Measurements from ENCODE around the gene SLC12A2.

SLC12A2 gene

DNA sequence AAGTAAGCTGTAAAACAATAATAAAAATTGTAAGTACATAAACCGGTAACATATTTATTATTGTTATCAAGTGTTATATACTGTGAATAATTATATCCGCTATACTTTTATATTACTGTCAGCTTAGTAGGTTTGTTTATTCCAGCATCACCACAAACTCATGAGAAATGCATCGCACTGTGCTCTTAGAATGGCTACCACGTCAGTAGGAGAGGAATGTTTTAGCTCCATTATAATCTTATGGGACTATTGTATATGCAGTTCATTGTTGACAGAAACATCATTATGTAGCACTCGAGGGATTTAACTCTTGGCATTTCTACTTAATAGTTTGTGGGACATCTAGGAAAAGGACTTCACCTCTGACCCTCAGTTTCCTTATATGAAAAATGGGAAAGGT is 16.4 kb downstream of the SLC12A2 start:
- no peak for DNase-seq

DNA sequence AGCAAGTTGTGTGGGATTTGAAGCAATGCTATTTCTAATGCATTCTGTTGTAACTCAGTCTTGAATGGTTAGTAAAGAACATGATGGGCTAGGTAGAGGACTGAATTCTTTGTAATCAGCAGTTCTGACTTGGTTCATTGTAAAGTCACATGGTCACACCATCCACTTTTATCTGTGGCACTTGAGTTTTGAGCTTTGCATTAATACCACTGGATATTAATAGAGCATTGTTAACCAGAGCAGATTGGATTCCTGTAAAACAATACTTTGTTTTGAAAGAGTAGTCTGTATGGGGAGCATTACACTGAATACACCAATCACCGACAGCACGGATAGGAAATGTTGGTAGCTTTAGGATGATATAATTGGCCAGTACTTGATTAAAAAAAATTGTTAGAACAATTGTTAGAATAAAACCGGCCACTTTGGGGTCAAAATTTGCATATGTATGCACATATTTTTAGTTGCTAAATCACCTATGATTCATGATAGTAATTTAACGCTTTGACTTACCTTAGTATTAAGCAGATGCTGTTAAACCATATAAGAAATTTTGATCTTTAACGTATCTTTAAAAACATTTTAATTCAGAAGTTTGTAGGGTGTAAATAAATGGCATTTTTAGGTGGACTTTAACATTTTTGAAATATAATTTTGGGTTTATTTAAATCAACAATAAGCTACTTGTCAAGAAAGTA is 17.4 kb downstream of the SLC12A2 start:
- no peak for DNase-seq

DNA sequence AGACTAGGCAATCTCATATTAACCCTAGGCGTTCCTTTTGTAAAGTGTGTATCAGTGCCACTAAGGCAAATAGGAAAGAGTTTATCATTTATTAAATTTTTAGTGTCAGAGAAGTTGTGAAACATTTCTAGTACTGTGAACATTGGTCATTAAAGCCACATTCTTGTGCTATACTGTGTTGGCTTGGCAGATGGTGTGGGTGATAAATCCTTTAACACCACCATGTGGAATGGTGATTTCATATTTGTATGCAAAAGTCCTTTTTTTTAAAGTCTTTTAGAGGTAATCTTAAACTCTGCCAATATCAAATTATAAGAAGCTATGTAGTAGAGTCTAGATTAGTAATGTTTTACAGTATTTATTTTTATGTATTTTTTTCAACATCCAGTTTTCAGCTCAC is 18.1 kb downstream of the SLC12A2 start:
- no peak for DNase-seq

DNA sequence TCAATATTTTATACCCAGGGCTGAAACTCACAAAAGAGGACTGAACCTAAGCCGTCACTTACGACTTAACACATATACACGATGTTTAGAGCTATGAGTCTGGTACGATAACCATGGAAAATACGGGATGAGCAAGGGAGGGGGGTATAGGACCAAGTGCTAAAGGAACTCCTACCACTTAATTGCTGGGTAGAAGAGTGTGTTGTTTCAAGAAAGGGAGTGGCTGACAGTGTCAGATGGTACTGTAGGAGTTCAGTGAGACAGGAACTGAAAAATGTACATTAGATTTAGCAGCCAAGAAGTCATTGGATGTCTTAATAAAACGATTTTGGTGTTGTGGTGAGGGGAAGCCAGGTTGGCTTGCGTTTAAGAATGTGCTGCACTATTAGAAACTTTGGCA is 21.6 kb downstream of the SLC12A2 start:
- no peak for DNase-seq

DNA sequence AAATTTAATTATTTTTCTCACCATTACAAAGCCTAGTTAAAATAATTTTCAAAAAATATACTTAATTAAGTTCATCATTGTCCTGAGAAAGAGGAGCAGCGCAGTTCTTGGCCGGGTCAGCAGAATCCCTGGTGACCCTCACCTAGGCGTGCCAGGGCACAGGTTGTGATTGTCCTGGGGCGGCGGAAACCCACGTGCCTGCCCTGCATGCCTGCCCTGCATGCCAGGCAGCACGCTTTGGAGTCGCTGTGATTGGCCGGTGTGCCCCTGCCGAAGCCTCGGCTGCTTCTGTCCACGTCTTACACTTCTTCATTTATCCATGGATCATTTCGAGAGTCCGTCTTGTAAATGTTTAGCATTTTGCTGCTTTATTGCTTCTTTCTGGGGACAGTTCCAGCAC is 25.6 kb downstream of the SLC12A2 start:
- no peak for DNase-seq

DNA sequence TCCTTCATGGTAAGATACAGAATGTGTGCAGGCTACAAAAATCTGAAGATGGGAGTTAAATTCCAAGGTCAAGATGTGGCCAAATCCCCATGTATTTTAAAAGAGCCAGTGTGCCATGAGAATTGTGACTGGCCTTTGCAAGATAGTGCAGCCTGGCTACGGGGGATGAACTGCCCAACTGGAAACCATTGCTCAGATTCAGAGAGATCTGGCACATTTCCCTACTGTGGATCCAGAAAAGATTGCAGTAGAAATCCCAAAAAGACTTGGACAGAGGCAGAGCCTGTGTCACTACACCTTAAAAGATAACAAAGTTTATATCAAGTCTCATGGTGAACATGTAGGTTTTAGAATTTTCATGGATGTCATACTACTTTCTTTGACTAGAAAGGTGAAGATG is 26.2 kb downstream of the SLC12A2 start:
- no peak for DNase-seq

DNA sequence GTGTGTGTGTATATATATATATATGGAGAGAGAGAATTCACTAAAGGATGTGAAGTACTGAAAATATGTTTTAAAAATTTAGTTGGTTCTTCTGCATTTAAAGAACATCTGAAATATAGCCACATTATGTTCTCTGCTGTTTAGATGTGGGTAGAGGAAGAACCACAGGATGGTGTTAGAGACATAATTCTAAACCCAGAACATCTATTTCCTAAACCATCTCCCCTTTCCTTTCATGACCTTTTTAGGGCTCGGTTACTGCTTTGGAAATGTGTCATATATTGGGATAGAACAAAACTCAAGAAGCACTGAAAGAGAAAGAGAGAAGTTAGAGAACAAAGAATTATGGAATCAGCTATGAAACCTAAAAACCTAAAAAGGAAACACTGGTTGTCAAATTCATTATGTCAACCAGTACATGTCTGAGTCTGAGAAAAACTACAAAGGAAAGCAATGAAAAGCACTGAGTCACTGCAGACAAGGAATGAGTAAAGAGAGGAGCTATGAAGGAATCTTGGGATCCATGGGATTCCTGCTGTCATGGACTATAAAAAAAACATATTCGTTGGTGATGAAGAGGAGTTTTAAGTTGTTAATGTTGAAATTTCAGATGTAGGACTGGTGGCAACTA is 28.4 kb downstream of the SLC12A2 start:
- no peak for DNase-seq

DNA sequence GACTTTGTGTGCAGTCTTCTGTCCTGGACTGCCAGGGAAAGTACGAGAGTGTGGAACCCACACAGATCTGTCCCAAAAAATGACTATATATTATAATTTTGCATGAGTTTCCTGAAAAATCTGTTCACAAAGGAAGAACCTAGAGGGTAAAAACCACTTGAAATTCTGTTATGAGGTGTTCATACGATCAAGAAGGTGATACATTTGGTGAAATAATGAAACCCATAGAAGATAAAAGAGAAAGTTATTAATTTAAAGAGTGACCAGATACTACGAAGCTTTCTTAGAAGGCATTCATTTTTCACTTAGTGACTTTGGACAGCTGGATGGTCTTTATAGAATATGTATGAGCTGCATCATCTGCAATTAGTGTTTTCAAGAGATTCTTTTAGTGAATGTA is 32.9 kb downstream of the SLC12A2 start:
- DNase-seq, result no peak

DNA sequence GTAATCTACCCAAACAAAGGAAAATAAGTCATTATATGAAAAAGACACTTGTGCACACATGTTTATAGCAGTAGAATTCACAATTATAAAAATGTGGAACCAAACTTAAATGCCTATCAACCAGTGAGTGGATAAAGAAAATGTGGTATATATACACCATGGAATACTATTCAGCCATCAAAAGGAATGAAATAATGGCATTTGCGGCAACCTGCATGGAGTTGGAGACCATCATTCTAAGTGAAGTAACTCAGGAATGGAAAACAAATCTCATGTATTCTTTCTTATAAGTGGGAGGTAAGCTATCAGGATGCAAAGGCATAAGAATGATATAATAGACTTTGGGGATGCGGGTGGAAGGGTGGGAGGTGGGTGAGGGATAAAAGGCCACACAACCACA is 34.6 kb downstream of the SLC12A2 start:
- DNase-seq, result no peak

DNA sequence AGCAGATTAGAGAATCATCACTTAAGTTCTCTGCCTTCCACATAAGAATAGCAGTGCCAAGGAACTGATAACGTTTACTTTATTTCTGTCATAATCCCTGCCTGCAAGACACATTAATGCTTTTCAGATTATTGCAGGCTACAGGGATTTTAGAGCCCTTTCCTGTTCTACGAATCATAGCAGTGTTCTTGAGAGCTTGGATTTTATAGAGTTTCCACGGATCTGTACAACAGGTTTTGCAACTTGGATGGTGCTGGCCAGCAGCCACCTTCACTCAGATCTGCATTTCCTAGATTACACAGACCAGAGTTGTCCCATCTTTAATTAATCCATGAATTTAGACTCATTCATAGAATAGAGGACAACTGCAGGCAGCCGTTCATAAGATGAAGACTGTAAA is 38.1 kb downstream of the SLC12A2 start:
- no peak for DNase-seq

DNA sequence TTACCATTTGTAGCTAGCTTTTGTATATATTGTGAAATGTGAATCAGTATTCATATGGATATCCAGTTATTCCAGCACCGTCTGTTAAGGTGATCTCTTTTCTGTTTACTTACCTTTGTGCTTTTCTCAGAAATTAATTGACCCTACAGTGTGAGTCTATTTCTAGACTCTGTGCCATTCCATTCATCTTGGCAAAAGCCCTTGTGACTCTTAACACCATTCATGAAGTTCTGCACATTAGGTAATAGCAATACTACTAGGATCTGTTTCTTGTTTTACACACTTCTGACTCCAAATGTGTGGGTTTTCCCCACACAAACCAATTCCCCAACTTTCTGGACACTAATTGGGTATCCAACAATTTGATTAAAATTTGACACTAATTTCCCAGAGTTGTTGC is 40.4 kb downstream of the SLC12A2 start:
- no peak for DNase-seq

DNA sequence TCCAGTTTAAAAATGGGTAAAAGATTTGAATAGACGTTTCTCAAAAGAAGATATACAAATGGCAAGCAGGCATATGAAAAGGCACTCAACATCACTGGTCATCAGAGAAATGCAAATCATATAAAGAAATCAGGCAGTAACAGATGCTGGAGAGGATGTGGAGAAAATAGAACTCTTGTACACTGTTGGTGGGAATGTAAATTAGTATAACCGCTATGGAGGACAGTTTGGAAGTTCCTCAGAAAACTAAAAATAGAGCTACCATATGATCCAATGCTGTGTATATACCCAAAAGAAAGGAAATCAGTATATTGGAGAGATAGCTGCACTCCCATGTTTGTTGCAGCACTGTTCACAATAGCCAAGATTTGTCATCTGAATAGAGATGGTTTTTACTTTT is 42.7 kb downstream of the SLC12A2 start:
- DNase-seq, result no peak

DNA sequence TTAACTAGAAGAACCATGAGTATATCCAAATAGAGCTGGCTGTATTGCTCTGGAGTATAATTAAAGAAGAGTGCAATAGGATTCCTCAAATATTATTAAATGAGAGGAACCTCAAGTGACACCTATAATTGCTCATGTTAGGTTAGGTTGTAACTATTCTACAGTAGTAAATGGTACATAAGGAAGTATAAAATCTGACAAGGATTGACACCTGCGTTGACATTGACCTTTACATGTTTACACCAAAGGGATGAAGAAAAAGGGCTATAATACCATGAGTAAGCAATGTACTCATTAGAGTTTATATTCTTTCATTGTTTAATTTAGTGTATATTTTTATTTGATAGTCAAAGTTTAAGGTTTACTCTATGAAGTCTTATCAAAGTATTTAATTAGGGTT is 48.9 kb downstream of the SLC12A2 start:
- DNase-seq, result no peak

DNA sequence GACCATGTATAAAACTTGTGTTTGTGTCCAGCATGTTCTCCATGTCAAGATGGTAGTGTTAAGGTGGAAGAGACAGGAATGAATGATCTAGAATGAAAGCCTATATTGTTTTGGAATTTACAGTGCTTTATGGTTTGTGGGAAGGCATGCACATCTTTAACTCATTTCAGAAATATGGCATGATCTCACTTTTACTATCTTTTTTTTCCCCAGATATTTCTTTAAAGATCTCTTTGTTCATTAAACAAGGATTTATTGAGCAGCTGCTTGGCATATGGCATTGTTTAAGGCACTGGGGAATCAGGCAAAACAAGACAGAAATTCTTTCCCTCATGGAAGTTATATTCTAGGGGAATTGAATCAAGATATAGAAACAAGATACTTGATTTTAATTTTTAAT is 51.7 kb downstream of the SLC12A2 start:
- DNase-seq, result no peak

DNA sequence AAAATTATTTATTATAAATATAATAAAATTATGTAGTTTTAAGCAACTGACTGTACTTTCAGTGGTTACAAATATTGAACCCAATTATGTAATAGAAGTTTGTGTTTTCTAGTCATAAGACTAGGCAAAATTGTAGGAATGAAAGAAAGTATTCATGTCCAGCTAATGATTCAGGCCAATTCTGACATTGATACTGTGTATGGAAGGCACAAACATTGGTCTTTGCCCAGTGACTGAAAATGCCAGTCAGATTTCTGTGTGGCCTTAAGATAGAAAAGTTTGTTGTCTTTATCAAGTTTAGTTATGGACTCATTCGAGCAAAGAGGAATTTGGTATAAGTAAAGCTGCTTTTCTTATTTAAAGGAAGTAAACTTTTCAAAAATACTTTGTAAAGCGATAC is 60.3 kb downstream of the SLC12A2 start:
- DNase-seq, result no peak

DNA sequence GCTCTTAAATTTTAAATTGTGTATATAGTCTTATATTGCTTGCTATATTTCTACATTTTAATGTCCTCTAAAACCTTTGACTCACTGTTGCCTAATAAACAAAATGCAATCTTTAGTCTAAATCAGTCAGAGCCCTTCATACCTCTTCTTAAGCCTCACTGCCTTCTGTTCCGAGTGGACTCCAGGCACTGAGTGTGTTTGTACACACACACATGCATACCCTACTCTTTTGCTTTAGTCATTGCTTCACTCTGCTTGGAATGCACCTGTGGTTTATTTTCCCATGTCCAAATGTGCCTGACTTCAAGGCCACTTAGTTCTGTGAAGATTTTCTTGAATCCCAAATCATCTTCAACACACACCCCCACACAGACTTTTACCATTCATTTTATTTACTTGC is 60.9 kb downstream of the SLC12A2 start:
- DNase-seq, result no peak

DNA sequence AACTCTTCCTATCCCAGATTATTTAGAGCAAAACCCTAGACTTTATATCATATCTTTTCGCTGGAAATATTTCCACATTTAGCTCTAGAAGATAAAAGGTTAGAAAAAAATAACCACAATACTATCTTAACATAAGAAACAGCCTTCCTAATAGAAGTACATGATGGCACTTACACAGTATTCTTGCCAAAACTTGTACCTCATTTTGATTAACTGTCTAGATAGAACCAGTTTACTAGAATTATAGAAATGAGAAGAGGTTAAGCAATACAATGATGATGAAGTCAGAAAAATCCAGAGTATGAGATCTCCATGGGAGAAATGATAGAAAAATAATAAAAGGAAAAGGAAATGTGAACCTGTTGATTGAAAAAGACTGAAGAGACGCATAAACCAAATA is 63.1 kb downstream of the SLC12A2 start:
- DNase-seq, result no peak

DNA sequence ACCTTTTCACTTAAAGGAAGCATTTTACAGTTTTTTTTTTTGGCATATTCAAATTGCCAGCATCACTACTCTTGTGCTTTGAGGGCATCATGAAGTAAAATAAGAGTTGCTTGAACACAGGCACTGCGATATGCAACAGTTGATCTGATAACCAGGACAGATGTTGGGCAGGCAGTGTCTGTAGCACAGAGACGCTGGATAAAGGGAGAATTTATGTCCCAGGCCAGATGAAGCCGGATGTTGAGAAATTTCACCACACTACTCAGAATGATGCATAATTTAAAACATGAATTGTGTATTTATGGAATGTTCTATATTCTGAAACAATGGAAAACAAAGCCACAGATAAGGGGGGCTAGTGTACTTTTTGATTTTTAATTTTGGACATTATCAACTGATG is 71.4 kb downstream of the SLC12A2 start:
- no peak for DNase-seq

DNA sequence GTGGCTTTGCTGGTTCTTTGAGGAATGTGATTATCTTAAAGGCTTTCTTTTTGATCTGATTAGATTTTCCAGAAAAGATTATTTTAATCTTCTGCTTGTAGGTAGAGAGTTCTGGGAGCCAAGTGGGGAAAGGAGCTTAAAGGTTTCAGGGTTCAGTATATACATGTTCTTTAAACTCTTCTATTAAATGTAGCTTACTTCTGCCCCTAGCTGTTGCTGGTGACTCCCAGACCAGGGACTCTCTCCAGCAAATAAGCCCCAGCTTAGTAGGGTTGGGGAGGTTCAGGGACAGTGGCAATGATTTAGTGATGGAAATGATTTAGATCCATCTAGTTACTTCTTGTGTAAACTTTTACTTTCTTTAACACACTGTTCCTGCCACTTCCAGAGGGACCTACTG is 72.2 kb downstream of the SLC12A2 start:
- no peak for DNase-seq

DNA sequence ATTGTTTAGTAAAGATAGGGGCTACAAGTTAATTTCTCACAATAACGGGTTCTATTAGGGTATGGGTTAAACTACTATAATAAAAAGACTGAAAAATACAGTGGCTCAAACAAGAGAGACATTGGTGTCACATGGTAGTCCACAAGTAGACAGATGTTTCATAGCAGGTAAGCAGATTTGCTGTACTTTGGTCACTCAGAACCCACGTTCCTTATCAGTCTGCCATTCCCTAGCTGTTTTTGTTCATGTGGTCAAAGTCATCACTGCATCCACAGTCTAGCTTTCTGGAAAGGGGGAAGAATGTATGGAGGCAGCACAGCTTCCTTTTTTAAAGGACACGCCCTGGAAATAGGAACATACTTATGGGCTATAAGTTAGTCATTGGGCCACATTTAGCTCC is 73.0 kb downstream of the SLC12A2 start:
- DNase-seq, result no peak

DNA sequence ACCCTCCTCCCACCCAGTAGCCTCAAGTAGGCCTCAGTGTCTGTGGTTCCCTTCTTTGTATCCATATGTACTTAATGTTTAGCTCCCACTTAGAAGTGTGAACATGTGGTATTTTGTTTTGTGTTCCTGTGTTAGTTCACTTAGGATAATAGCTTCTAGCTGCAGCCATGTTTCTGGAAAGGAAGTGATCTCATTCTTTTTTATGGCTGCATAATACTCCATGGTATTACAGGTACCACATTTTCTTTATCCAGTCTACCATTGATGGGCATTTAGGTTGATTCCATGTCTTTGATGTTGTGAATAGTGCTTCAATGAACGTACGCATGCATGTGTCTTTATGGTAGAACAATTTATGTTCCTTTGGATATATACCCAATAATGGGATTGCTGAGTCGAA is 74.8 kb downstream of the SLC12A2 start:
- DNase-seq, result no peak

DNA sequence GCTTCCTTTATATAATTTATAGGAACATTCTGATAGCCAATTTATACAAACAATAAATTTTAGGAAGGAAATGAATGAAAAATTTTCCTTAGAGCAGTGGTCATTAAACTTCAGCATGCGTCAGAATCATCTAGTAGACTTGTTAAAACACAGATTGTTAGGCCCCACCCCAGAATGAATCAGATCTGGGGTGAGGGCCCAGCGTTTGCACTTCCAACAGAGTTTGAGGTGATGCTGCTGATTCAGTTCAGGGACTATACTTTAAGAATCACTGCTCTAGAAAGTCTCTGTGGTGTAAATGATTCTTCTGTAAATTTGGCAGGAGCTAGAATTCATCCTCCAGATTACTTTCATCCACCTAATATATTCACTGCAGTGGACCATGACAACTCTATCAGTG is 80.4 kb downstream of the SLC12A2 start:
- DNase-seq, result no peak

DNA sequence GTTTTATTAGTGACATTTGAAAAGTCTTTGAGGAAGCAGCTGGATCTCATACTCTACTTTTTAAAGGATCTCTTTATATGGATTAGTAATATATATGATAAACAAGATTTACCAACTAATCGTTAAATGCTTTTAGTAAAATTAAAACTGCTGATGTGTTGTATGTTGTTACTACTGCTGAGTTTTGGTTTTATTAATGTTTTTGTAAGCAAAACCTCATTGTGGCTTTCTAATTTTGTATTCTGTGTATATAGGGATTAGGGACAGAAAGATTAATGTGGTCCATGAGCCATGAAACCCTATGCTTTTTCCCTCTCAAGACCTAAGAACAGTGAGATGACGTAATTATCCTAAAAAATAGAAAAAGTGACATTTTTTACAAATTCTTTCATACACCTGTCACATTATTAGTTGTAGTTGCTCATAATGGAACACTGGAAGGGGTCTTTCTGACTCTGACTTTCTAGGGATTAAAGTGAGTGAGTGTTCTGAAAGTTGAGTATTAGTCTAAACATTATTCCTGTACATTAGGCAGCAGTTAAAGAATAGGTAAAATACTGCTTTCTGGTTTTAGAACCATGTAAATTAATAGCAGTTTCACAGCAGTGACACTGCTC is 85.9 kb downstream of the SLC12A2 start:
- no peak for DNase-seq

DNA sequence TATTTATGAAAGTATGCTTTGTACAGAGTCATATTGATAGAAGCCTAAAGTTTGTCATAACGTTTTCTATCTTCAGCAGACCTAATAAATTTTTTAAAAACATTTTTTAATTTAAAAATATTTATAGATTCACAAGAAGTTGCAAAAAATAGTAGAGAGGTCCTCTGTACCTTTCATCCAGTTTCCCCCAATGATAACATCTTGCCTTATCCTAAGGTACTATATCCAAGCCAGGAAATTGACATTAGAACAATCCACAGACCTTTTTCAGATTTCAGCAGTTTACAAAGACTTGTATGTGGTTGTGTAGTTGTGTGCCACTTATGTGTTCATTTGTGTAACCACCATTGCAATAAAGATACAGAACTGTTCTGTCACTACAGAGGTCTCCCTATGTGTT is 88.5 kb downstream of the SLC12A2 start:
- no peak for DNase-seq

DNA sequence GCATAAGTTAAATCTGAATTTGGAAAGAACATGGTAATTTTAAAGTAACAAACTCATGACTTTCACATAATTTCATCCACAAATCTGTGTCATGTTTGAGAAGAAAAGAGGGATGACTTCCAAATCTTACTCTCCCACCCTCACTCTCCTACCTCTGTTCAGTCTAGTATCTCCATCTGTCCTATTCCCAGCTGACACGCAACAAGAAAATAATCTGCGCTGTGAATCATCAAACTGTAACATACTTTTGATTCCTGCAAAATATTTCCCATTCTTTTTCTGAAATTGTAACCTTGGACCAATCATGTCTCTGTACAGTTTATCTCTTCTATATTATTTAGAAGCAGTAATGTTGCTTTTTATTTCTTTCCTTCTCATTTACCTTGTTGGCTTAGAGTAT is 91.4 kb downstream of the SLC12A2 start:
- DNase-seq, result no peak

All from SHP77 treated with DMSO at 0.1 percent for 48 hours (cell line).